HG03432 (cell line): ENCODE data around the gene KRTAP10-2.
"Not testable (repeated sequence)": the region's sequence is repeated elsewhere in the genome, so short reads cannot be mapped to it uniquely, and the experiment has no call there.

ENCODE experiments used
- ATAC-seq: cut with Tn5 transposase; IDR thresholded peaks from one replicate; pipeline ENCODE4 v1.9.1; 2021; ENCODE audit warnings: mild to moderate bottlenecking, moderate library complexity; ENCODE audit not compliant: unreplicated experiment

KRTAP10-2 gene

DNA sequence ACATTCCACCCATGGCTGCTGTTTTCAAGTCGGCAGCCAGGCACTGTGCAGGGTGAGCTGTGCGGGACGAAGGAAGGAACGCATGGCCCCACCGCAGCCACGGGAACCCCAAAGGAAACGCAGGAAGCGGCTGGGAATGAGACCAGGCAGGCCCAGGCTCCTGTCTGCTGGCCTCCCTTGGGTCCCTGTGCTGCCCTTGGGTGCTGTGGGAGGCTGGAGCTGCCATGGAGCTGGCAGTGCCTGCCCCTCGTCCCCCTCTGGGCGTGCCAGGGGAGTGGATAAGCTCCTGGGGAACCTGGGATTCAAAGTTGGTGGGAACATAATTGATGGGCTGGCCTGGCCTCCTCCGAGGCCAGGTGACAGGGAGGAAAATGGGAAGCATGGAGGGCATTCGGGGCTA lies 17.0 kb upstream of the KRTAP10-2 start:
- no peak for ATAC-seq

DNA sequence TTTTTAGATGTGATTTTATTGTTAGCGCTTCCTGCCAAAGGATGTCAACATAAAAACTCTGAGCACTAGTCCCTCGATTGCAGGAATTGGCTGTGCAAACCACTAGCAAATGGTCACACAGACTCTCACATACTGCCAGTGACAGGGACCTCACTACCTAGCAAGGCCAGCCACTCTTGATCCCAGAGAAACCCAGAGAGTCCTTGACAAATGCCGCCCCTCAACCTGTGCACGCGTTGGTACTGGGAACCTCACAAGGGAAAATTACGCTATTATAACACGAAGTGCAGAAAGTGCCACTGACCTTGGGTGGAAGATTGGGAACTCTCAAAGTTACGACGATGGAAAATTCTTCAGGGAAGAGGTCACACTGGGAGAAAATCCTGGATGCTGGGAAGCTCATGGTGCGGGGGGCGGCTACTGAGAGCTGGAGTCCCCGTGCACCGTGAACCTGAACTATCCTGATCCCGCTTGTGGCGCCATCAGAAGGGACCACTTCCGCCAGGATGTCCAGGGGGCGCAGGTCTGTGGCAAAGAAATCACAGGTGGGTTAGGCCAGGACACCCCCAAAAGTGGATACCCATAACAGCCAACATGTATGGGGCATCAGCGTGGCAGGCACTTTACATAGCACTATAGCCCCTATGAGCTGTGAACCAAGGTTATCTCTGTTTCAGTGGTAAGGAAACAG lies 16.3 kb upstream of the KRTAP10-2 start:
- no peak for ATAC-seq

DNA sequence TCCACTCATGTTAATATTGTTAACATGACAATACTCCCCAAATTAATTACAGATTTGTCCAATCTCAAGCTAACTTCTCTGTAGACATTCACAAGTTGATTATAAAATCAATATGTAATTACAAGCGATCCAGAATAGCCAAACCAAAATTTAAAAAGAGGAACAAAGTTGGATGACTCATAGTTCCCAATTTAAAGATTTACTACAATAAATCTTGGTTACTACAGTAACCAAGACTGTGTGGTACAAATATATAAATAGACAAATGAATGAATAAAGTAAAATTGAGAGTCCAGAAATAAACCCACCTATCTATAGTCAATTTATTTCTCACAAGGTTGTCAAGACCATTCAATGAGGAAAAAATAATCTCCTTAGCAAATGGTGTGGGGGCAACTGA lies 15.1 kb upstream of the KRTAP10-2 start:
- ATAC-seq = no peak

DNA sequence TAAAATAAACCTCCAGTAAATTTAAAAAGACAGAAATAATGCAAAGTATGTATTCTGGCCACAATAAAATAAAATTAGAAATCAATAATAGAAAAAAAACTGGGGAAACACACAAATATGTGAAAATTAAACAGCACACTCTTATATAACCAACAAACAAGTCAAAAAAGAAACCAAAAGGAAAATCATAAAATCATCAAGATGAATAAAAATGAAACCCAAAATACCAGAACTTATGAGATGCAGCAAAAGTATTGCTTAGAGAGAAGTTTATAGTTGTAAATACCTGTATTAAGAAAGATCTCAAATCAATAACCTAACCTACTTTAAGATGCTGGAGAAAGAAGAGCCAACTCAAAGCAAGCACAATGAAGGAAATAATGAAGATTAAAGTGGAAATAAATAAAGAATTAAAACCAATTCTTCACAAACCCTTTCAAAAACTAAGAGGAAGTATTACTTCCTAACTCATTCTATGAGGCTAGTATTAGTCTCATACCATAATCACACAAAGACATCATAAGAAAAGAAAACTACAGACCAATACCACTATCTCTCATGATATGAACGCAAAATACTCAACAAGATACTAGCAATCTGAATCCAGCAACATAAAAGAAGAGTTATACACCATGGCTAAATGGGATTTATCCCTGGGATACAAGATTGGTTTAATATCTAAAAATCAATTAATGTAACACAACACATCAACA lies 13.7 kb upstream of the KRTAP10-2 start:
- ATAC-seq = no peak

DNA sequence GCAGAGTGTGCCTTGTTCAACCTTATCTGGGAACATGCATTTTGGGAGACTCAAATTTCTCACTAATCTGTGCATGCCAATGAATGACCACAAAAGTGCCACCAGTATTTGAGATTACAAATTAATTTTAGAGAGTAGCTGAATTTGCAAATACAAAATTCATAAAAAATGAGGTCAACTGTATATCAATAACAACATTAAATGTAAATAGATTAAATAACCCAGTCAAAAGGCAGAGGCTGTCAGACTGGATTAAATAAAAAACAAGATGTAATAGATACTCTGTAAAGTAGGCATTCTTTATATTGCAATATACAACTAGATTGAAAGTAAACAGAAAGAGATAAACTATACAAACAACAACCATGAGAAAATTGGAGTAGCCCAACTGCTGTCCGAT lies 12.8 kb upstream of the KRTAP10-2 start:
- ATAC-seq = no peak

DNA sequence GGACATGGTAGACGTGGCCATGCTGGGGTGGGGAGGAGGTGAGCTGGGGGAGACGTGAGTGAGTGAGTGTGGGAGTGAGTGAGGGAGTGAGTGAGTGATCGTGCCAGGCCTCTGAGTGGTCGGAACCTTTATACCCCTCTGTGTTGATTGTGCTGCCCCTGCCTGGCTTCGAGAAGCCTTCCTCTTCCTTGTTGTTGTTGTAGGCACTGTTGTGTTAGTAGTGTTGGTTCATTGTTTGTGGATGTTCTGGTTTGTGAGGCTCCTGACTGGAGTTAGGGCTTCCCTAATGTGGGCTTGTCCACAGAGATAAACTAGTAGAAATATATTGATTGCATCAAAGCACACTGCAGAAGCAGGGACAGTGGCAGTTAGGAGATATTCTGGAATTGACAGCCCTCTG lies 7.4 kb upstream of the KRTAP10-2 start, which contains the start of gene KRTAP10-3:
Gene KRTAP10-3 (minus strand): TSS at position 101 of the 400 bp plus-strand sequence. CDS start 80 bp downstream, at position 21.
- no peak for ATAC-seq

DNA sequence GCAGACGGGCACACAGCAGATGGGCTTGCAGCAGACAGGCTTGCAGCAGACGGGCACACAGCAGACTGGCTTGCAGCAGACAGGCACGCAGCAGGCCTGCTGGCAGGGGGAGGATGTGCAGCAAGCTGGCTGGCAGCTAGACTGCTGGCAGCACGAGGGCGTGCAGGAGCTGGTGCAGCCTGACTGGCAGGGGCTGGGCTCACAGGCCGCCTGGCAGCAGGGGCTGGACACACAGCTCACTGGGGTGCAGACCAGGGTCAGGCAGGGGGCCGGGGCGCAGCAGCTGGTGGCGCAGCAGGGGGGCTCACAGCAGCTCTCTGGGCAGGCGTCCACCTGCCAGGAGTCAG lies 7.0 kb upstream of the KRTAP10-2 start:
- not testable (repeated sequence) for ATAC-seq

DNA sequence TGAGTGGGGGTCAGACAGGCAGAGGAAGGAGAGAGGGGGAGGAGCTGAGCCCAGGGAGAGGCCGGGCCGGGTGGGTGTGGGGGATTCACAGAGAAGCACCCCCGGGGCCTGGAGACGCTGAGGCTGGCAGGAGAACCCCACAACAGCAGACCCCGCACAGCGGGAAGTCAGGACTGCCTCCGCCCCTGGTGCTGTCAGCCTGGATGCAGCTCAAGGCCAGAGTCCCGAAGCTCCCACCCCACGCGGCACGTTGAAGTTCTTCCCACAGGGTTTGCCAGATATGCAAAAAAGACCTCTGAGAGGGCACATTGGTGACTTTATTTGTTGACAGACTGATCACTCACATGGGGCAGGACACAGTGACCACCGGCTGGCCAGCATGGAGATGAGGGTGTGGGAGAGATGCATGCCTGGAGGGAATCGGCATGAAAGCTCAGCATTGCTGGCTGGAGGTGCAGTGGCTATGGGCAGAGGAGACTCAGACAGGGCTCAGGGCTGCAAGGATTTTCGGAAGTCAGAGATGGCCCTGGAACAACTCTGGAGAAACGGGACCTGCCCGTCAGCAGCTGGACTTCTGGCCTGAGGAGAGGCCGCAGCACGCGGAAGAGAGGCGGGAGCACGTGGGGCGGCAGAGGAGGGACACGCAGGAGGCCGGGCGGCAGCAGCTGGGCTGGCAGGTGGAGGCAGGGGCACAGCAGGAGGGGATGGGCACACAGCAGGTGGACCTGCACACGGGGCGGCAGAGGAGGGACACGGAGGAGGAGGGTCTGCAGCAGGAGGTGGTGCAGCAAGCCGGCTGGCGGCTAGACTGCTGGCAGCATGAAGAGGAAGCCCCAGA lies 6.4 kb upstream of the KRTAP10-2 start:
- no peak for ATAC-seq

DNA sequence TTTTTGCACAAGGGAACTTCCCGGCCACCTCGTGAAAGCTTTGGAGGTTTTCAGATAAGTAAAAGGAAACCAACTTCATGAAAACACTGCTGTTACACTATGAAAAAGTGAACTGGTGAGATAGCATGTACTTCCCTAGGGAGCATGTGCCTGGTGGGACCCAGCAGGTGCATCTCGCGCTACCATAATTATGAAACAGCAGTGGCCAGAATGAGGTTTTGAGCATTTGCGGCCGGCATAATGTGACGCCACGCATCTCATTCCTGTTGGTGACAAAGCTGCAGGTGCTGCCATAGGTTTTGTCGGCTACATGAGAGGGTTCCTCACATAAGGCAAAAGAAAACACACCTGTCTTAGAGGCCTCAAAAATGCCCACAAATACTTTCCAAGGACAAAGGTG lies 5.6 kb upstream of the KRTAP10-2 start:
- no peak for ATAC-seq

DNA sequence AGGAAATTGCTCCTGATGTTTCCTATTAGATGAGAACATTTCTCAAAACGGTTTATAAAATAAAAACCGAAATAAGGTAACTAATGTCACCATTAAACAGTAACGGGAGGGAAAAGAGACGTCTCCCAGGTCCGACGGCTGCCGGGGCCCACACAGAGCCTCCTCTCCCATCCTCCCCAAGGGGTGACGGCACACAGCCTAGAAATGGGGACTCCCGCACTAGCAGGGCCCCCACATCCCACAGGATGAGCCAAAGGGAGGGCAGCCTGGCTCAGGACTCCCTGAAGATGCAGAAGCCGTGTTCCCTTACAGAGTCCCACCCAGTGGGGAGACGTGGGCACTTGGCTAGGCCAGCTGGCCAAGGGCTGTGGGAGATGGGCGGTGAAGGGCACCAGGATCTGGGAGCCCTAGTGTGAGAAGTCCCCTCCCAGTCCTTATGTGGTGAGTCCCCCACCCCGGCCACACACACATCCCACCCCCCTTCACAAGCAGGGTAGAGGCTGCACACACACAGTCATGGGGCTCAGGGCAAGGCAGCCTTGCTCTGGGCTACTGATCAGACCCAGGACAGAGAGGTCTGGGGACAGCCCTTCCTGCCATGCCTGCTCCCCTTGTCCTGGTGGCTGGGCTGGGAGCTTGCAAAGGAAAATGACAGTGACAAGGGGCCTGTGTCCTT lies 4.0 kb upstream of the KRTAP10-2 start:
- no peak for ATAC-seq

DNA sequence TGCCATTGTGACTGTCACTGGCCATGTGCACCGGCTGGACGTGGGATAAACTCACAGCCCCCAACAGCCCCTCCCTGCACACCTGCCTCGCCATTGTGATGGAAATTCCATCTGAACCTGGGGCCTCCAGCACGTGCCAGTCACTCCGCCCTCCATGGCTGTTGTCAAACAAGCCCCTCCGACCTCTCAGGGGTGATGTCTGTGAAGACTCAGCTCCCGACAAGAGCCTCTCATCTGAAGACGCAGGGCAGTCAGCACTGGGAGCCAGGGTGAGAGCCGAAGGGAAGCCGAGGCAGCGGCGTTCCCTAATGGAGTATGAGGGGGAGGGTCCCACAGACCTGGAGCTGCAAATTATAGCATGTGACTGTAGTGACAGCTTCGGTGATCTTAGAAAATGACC lies 1.4 kb upstream of the KRTAP10-2 start:
- no peak for ATAC-seq

DNA sequence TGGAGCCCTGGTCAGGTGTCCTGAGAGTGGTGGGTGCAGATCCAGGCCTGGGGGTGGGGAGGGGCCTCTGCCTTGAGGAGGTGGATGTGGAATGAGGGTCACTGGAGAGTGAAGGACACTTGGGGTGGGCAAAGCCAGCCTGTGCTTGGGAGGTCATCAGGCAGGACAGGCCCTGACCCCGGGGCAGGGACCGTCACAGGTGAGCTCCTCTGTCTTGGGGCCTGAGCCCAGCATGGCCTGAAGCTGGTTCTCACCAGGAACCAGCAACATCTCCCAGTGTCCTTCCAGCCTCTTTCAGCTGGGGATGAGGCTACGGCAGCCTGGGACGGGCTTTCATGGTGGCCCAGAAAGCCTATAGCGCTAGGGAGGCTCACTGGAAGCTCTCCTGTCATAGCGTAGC lies 831 bp upstream of the KRTAP10-2 start:
- no peak for ATAC-seq

DNA sequence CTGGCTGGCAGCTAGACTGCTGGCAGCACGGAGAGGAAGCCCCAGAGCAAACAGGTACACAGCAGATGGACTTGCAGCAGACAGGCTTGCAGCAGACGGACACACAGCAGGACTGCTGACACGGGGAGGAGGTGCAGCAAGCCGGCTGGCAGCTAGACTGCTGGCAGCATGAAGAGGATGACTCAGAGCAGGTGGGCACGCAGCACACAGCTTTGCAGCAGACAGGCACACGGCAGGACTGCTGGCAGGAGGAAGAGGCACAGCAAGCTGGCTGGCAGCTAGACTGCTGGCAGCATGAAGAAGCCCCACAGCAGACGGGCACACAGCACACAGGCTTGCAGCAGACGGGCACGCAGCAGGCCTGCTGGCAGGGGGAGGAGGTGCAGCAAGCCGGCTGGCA lies 498 bp downstream of the KRTAP10-2 start:
- ATAC-seq = no peak

DNA sequence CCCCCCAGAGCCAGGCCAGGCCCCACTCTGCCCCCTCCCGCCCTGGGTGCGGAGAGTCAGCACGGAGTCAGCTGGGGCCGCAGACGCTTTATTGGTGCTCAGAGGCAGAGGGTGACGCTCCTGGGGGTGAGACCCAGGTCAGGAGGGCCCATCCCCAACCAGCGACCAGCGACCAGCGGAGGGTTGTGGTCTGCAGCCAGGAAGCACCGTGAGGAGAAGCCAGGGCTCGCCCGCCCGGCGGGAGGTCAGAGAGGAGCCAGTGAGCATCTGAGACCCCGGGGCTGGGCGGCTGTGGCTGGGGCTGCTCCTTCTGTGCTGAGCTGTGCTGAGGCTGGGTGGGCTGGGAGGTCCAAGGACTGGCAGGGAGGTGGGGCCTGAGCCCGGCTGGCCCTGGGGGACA lies 1.0 kb downstream of the KRTAP10-2 start:
- ATAC-seq = not testable (repeated sequence)

DNA sequence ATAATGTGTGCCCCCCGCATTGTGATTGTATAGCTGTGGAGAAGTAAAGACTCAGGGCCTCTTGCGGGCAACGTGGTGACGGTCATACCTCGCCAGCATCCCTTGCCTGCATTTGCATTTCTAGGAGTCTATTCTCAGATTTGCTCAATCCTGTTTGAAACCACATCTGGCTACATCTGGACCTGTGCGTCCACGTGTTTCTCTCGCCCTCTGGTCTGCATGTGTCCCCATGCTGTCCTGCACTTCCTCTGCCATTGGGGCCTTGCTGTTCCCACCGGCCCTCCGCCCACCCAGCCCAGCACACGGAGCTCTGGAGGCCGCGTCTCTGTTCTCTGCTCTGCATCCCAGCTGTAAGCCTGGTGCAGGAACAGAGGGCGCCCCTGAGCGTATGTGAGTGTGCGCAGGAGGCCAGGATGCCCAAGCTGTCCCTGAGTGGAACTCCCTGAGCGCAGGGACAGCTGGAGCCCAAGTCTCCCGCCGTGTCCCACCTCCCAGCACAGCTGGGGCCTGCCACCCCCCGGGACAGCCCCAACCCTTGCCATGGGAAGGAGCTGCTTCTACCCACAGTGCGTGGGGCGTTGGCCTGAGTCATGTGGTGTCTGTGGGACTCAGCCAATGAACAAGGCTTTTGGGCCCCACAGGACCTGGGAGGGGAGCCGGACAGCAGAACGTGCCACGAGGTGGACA lies 1.6 kb downstream of the KRTAP10-2 start:
- ATAC-seq = no peak

DNA sequence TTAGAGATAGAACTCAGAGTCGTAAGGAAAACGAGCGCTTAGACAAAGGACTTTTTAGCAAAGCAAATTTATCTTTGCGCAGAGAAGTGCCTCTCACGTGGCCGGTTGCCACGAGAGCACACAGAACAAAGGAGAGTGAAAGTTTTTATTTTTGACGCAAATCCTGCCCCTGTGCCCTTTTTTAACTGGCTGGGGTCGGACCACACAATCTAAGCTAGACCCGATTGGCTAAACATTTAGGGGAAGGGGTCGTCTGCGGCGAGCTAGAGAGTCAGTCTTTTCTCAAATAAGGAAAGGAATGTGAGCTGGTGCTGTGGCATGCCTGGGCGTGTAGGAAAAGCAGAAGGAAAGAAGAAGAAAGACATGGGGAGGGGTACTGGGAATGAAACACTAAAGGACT lies 2.4 kb downstream of the KRTAP10-2 start:
- no peak for ATAC-seq

DNA sequence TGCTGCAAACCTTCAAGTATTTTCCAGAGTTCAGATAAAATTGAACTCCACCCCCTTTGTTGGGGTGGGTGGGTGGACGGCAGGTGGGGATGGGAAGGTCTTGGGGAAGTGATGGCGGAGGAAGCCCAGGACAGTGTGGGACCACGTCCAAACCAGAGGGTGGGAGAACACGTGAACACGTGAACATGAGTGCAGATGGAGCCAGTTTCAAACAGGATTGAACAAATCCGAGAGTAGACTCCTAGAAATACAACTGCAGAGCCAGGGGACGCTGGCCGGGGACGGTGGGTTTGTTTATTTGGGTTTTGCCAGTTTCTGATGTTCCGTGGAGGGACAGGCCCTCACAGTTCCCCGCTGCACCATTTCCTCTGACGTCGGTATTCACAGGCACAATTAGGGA lies 2.9 kb downstream of the KRTAP10-2 start:
- no peak for ATAC-seq

DNA sequence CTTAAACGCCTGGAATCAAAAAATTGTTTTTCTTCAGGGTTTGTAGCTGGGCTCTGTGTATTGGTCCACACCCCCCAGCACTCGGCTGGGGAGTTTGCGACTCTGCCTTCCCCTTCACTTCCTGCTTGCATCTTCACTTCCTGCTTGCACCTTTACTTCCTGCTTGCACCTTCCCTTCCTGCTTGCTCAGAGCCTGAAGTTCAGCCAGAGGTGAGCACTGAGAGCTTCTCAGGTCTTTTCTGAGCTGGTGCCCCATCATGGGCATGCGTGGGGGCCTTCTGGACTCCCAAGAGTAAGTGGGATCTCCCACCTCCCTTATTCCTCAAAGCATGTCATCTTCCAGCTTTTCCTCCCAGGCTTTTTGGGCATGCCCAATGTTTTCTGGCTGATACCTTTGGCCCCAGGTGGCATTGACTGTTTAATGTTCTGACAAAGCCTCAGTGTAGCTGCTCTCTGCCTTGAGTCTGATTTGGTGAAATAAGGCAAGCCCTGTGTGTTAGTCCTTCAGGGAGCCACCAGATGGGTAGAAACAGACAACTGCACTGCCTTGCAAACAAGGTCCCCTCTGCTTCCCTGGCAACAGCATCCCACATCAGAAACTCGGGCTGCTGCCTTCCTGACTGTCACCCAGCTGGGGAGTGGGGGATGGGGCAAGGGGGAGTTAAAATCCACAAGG lies 3.5 kb downstream of the KRTAP10-2 start:
- no peak for ATAC-seq

DNA sequence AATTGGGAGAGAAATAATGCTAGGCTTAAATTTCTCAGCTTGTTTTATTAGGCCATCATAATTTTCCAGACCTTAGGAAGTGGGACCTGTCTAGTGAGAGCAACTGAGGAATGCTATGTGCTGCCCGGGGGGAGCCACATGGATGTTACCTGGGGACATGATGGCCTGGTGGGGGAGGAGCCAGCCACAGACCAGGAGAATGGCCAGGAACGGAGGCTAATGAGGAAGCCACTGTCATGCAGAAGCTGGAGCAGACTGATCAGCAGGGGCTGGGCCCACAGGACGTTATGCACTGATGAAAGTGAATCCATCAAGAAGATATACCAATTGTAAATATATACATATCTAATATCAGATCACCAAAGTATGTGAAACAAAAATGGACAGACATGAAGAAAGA lies 6.7 kb downstream of the KRTAP10-2 start:
- no peak for ATAC-seq

DNA sequence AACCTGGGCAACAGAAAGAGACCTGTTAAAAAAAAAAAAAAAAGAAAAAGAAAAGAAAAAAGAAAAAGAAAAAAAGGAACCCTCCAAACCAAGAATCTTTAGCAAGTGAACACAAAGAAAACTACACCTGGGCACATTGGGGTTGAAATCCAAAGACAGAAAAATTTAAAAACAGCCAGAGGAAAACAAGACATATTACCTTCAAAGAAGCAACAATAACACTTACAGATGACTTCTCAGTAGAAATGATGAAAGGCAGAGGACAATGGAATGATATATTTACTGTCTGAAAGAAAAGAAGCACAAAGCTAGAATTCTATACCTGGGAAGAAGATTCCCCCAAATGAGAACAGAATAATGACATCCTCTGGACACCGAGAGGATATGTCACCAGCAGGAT lies 8.6 kb downstream of the KRTAP10-2 start:
- ATAC-seq = no peak
